Vagina (tissue), 2 donors: Measurements from ENCODE around the gene WT1.

ENCODE experiments used
- POLR2A ChIP-seq, 2 donors: fragments of 450-650 bp; IDR thresholded peaks; one replicate each; pipeline ENCODE4 v1.6.1; 2017; ENCODE audit warnings: antibody characterized with exemption in 2 of 2, mild to moderate bottlenecking in 2 of 2, moderate library complexity in 2 of 2
- TF ChIP-seq, protein P1 (sequence below), 3 experiments: fragments of 450-650 bp in 2 of 3; fragments of 200-600 bp in 1 of 3; sonication (generic) in 1 of 3; IDR thresholded peaks; one replicate each; pipeline ENCODE4 v1.5.1; 2017 to 2019; ENCODE audit warnings: antibody characterized with exemption in 3 of 3, mild to moderate bottlenecking in 2 of 3, moderate library complexity in 2 of 3

GRCh38 chr11:32344946-32345345, 90.4 kb downstream of the WT1 start:
- no peak for TF ChIP-seq POLR2A (IDR thresholded peaks at IDR 0.05)
- TF ChIP-seq, protein P1, sequence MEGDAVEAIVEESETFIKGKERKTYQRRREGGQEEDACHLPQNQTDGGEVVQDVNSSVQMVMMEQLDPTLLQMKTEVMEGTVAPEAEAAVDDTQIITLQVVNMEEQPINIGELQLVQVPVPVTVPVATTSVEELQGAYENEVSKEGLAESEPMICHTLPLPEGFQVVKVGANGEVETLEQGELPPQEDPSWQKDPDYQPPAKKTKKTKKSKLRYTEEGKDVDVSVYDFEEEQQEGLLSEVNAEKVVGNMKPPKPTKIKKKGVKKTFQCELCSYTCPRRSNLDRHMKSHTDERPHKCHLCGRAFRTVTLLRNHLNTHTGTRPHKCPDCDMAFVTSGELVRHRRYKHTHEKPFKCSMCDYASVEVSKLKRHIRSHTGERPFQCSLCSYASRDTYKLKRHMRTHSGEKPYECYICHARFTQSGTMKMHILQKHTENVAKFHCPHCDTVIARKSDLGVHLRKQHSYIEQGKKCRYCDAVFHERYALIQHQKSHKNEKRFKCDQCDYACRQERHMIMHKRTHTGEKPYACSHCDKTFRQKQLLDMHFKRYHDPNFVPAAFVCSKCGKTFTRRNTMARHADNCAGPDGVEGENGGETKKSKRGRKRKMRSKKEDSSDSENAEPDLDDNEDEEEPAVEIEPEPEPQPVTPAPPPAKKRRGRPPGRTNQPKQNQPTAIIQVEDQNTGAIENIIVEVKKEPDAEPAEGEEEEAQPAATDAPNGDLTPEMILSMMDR (IDR thresholded peaks at IDR 0.05), result no peak
